Skeletal muscle satellite cell (primary cell): ENCODE data around the gene RPL13A.
A peak's percentile ranks its signal among the peaks of the same experiment; 100 is the strongest.

Experiments
- H3K27me3 ChIP-seq: 2 replicates; pipeline ENCODE4 v1.7.0; 2013; ENCODE audit warnings: low read length; ENCODE audit not compliant: control insufficient read depth, insufficient read depth
- H3K36me3 ChIP-seq: 2 replicates; pipeline ENCODE4 v1.7.0; 2013; ENCODE audit warnings: mild to moderate bottlenecking, control low read depth, low read length; ENCODE audit not compliant: insufficient read depth
- H3K4me1 ChIP-seq: 2 replicates; pipeline ENCODE4 v1.7.0; 2013; ENCODE audit warnings: low read length; ENCODE audit not compliant: control insufficient read depth, insufficient read depth
- H3K4me2 ChIP-seq: 2 replicates; pipeline ENCODE4 v1.7.0; 2013; ENCODE audit warnings: mild to moderate bottlenecking, low read length
- H3K4me3 ChIP-seq: 2 replicates; pipeline ENCODE4 v1.7.0; 2013; ENCODE audit warnings: low read length
- H3K9ac ChIP-seq: 2 replicates; pipeline ENCODE4 v1.7.0; 2013; ENCODE audit warnings: mild to moderate bottlenecking, low read depth, low read length, moderate library complexity
- H3K9me3 ChIP-seq: replicated peaks from 2 replicates; pipeline ENCODE4 v1.7.0; 2013; ENCODE audit warnings: mild to moderate bottlenecking, control low read depth, low read length

RPL13A gene

GRCh38 chr19:49488863-49489537 lies 1.6 kb downstream of the RPL13A start:
- H3K4me1 ChIP-seq = peaks cover 13% of the 10 kb centered on the region
- H3K9me3 ChIP-seq = no peaks in the 10 kb centered on the region
- peak overlapping the region; percentile 99 for H3K4me3 ChIP-seq
- peaks cover 54% of the 10 kb centered on the region for H3K36me3 ChIP-seq
- no peaks in the 10 kb centered on the region for H3K27me3 ChIP-seq
- H3K9ac ChIP-seq = peak overlapping the region; percentile 100
- peak overlapping the region; percentile 93 for H3K4me2 ChIP-seq

- H3K9ac ChIP-seq = peak overlapping the region; percentile 100
- no peaks in the 10 kb centered on the region for H3K9me3 ChIP-seq
- H3K4me1 ChIP-seq = peaks cover 13% of the 10 kb centered on the region
- H3K4me3 ChIP-seq = peak overlapping the region; percentile 99
- H3K4me2 ChIP-seq = peak overlapping the region; percentile 93
- peaks cover 54% of the 10 kb centered on the region for H3K36me3 ChIP-seq
- H3K27me3 ChIP-seq = no peaks in the 10 kb centered on the region
Measured at GRCh38 chr19:49489601-49490167, 2.3 kb downstream of the RPL13A start.

- Histone ChIP-seq H3K4me3 (peak overlapping the region; percentile 99), H3K27me3 (no peaks in the 10 kb centered on the region), H3K9ac (peak overlapping the region; percentile 100), H3K4me2 (peak overlapping the region; percentile 93), H3K4me1 (peaks cover 14% of the 10 kb centered on the region), H3K36me3 (peaks cover 54% of the 10 kb centered on the region), H3K9me3 (no peaks in the 10 kb centered on the region)
Measured at GRCh38 chr19:49490287-49491029, 3.0 kb downstream of the RPL13A start.

GRCh38 chr19:49491030-49491803 lies 3.8 kb downstream of the RPL13A start:
- no peaks in the 10 kb centered on the region for H3K9me3 ChIP-seq
- no peaks in the 10 kb centered on the region for H3K27me3 ChIP-seq
- H3K9ac ChIP-seq = peak overlapping the region; percentile 100
- peaks cover 54% of the 10 kb centered on the region for H3K36me3 ChIP-seq
- peak overlapping the region; percentile 93 for H3K4me2 ChIP-seq
- H3K4me3 ChIP-seq = no peak overlapping the region
- H3K4me1 ChIP-seq = peaks cover 17% of the 10 kb centered on the region

- H3K4me2 ChIP-seq = no peak overlapping the region
- H3K4me3 ChIP-seq = no peak overlapping the region
- H3K9me3 ChIP-seq = no peaks in the 10 kb centered on the region
- H3K9ac ChIP-seq = no peak overlapping the region
- peaks cover 17% of the 10 kb centered on the region for H3K4me1 ChIP-seq
- peaks cover 54% of the 10 kb centered on the region for H3K36me3 ChIP-seq
- no peaks in the 10 kb centered on the region for H3K27me3 ChIP-seq
Measured at GRCh38 chr19:49491804-49492572, 4.6 kb downstream of the RPL13A start.

GRCh38 chr19:49492573-49493405 lies 5.4 kb downstream of the RPL13A start:
- peaks cover 22% of the 10 kb centered on the region for H3K4me1 ChIP-seq
- peaks cover 62% of the 10 kb centered on the region for H3K36me3 ChIP-seq
- no peaks in the 10 kb centered on the region for H3K9me3 ChIP-seq

GRCh38 chr19:49496574-49497008 lies 9.2 kb downstream of the RPL13A start:
- Histone ChIP-seq H3K4me3 (peak overlapping the region; percentile 77), H3K4me2 (peak overlapping the region; percentile 92), H3K27me3 (no peaks in the 10 kb centered on the region), H3K9ac (peak overlapping the region; percentile 100), H3K36me3 (peaks cover 50% of the 10 kb centered on the region), H3K9me3 (no peaks in the 10 kb centered on the region), H3K4me1 (peaks cover 19% of the 10 kb centered on the region)

More at GRCh38 chr19:49492573-49493405, 5.4 kb downstream of the RPL13A start:
- Histone ChIP-seq H3K27me3 (no peaks in the 10 kb centered on the region), H3K4me2 (no peak overlapping the region), H3K4me3 (no peak overlapping the region), H3K9ac (no peak overlapping the region)

- peaks cover 19% of the 10 kb centered on the region for H3K4me1 ChIP-seq
- no peaks in the 10 kb centered on the region for H3K9me3 ChIP-seq
Measured at GRCh38 chr19:49497047-49497788, 9.8 kb downstream of the RPL13A start.

GRCh38 chr19:49497789-49498103 lies 10.3 kb downstream of the RPL13A start:
- peaks cover 19% of the 10 kb centered on the region for H3K4me1 ChIP-seq
- H3K4me2 ChIP-seq = peak overlapping the region; percentile 92
- H3K4me3 ChIP-seq = peak overlapping the region; percentile 77

More at GRCh38 chr19:49497047-49497788, 9.8 kb downstream of the RPL13A start:
- Histone ChIP-seq H3K27me3 (no peaks in the 10 kb centered on the region), H3K36me3 (peaks cover 44% of the 10 kb centered on the region), H3K4me3 (peak overlapping the region; percentile 77), H3K4me2 (peak overlapping the region; percentile 92), H3K9ac (peak overlapping the region; percentile 100)

More at GRCh38 chr19:49497789-49498103, 10.3 kb downstream of the RPL13A start:
- no peaks in the 10 kb centered on the region for H3K27me3 ChIP-seq
- no peaks in the 10 kb centered on the region for H3K9me3 ChIP-seq
- H3K9ac ChIP-seq = peak overlapping the region; percentile 100
- H3K36me3 ChIP-seq = peaks cover 38% of the 10 kb centered on the region
